ENCODE measurements around the gene IL1RAPL1.

DNA sequence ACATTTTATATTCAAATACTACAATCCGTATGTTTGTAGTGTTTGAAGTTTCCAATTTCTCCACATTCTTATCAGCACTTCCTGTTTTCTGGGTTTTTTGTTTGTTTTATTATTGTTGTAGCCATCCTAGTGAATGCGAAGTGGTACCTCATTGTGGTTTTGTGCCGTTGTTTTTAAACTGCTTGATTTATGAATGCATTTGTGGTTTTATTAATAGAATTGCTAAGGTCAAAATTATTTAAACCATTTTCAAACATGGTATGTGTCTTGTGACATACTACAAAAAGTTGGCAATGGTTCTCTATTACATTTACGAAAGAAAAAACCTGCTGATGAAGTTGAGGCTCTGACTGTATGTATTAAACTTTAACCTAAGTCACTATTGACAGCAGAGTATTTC lies 848.1 kb downstream of the IL1RAPL1 start:
- TF ChIP-seq, protein P1, sequence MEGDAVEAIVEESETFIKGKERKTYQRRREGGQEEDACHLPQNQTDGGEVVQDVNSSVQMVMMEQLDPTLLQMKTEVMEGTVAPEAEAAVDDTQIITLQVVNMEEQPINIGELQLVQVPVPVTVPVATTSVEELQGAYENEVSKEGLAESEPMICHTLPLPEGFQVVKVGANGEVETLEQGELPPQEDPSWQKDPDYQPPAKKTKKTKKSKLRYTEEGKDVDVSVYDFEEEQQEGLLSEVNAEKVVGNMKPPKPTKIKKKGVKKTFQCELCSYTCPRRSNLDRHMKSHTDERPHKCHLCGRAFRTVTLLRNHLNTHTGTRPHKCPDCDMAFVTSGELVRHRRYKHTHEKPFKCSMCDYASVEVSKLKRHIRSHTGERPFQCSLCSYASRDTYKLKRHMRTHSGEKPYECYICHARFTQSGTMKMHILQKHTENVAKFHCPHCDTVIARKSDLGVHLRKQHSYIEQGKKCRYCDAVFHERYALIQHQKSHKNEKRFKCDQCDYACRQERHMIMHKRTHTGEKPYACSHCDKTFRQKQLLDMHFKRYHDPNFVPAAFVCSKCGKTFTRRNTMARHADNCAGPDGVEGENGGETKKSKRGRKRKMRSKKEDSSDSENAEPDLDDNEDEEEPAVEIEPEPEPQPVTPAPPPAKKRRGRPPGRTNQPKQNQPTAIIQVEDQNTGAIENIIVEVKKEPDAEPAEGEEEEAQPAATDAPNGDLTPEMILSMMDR (IDR thresholded peaks at IDR 0.05): no peak
- no peak for TF ChIP-seq ZFX (IDR thresholded peaks at IDR 0.05; ENCODE audit: borderline replicate concordance)
